ENCODE data around the gene ATP2C2.
"Not testable (repeated sequence)": the region's sequence is repeated elsewhere in the genome, so short reads cannot be mapped to it uniquely, and the experiment has no call there.

Gene ATP2C2

GRCh38 chr16:84416407-84417321, 48.3 kb downstream of the ATP2C2 start:
- no peaks in the 10 kb centered on the region for H3K4me1 ChIP-seq (ENCODE audit: insufficient read depth, low read length)
- no peaks in the 10 kb centered on the region for H3K36me3 ChIP-seq (ENCODE audit: insufficient read depth, low read depth, low read length)
- no peak overlapping the region for H3K27ac ChIP-seq (ENCODE audit: low read length)
- H3K9me3 ChIP-seq (ENCODE audit: insufficient read depth, low read depth, low read length) = no peaks in the 10 kb centered on the region
- no peak overlapping the region for H3K4me3 ChIP-seq (ENCODE audit: low read length)
- no peaks in the 10 kb centered on the region; the same call in 1 of the 2 replicates for H3K27me3 ChIP-seq (ENCODE audit: insufficient read depth, low read length)
- no peak overlapping the region for H3K9ac ChIP-seq (ENCODE audit: low read depth, low read length)

DNA sequence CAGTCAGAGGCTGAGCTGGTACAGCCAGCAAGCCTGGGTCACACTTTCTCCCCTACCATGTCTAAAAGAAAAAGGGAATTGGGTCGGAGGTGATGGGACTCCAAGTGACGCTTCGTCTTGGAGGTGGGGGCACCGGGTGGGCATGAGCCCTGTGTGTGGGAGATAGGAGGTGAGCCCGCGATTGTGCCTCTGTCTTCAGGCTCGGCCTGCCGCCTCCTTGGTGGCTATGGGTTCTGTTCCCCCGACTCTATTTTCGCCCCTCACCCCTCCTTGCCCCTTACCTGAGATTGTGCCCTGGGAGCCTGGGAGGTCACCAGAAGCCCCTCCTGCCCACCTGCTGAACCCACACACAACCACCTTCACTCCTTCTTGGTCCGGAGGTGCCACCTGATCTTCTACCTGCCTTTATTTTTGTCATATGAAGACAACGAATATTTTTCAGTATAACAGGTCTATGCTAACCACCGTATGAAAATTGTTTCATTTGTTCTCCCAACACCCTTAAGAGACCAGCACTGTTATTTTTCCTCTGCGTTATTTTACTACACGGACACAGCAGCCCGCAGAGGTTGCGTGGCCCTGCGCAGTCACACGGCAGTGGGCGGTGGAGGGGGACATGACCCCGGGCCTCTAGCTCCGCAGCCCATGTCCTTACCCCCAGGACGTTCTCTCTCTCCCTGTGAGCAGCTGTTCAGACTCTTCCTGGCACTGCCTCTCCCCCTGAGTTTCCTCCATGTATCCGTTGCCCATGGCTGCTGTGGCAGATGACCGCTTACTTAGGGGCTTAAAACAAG, 49.9 kb downstream of the ATP2C2 start:
- no peaks in the 10 kb centered on the region for H3K36me3 ChIP-seq (ENCODE audit: insufficient read depth, low read depth, low read length)
- no peaks in the 10 kb centered on the region for H3K4me1 ChIP-seq (ENCODE audit: insufficient read depth, low read length)
- no peaks in the 10 kb centered on the region for H3K9me3 ChIP-seq (ENCODE audit: insufficient read depth, low read depth, low read length)
- H3K4me3 ChIP-seq (ENCODE audit: low read length) = no peak overlapping the region
- H3K27ac ChIP-seq (ENCODE audit: low read length) = no peak overlapping the region
- no peak overlapping the region for H3K9ac ChIP-seq (ENCODE audit: low read depth, low read length)
- H3K27me3 ChIP-seq (ENCODE audit: insufficient read depth, low read length) = no peaks in the 10 kb centered on the region; the same call in 1 of the 2 replicates

DNA sequence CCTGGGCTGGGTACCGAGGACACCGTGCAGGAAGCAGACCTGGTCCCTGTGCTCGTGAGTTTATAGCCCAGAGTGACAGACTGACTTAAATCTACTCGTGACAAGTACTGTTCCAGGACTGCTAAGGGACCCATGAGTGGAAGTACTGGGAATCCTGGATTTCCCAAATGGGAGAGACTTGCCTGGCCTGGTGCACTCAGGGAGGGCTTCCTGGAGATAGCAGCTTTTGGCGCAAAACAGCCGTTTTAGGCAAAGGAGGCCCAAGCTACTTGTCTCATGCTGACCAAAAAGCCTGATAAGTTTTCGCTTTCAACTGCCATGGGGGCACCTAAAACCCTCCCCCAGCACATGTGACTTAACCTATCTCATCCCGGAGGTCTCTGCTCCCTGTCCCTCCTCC, 51.4 kb downstream of the ATP2C2 start:
- Histone ChIP-seq H3K9ac (ENCODE audit: low read depth, low read length) (no peak overlapping the region), H3K27ac (ENCODE audit: low read length) (no peak overlapping the region), H3K4me3 (ENCODE audit: low read length) (no peak overlapping the region), H3K4me1 (ENCODE audit: insufficient read depth, low read length) (no peaks in the 10 kb centered on the region), H3K36me3 (ENCODE audit: insufficient read depth, low read depth, low read length) (no peaks in the 10 kb centered on the region), H3K9me3 (ENCODE audit: insufficient read depth, low read depth, low read length) (no peaks in the 10 kb centered on the region), H3K27me3 (ENCODE audit: insufficient read depth, low read length) (no peaks in the 10 kb centered on the region; the same call in 1 of the 2 replicates)

- H3K9ac ChIP-seq (ENCODE audit: low read depth, low read length); H3K27me3 ChIP-seq (ENCODE audit: insufficient read depth, low read length); H3K27ac ChIP-seq (ENCODE audit: low read length); H3K4me3 ChIP-seq (ENCODE audit: low read length); H3K4me1 ChIP-seq (ENCODE audit: insufficient read depth, low read length); H3K9me3 ChIP-seq (ENCODE audit: insufficient read depth, low read depth, low read length); H3K36me3 ChIP-seq (ENCODE audit: insufficient read depth, low read depth, low read length): not testable (repeated sequence)
Measured at GRCh38 chr16:84420556-84420955, 52.2 kb downstream of the ATP2C2 start.

GRCh38 chr16:84421081-84421937, 53.0 kb downstream of the ATP2C2 start:
- H3K4me1 ChIP-seq (ENCODE audit: insufficient read depth, low read length) = no peaks in the 10 kb centered on the region
- H3K27ac ChIP-seq (ENCODE audit: low read length) = no peak overlapping the region
- no peak overlapping the region for H3K9ac ChIP-seq (ENCODE audit: low read depth, low read length)

DNA sequence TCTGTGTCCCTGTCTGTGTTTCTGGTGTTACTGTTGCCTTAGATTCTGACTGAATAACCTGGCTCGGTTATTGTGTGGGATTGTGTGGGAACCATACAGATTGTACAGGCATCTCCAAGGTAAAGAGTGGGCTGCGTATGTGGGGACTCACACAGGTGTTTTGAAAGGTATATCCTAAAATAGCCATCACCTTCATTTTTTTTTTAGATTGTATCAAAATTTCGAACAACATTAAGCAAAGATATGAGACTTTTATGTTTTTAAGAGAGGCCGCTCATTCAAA, 53.5 kb downstream of the ATP2C2 start:
- Histone ChIP-seq H3K9me3 (ENCODE audit: insufficient read depth, low read depth, low read length) (no peaks in the 10 kb centered on the region), H3K27me3 (ENCODE audit: insufficient read depth, low read length) (no peaks in the 10 kb centered on the region; the same call in 1 of the 2 replicates), H3K36me3 (ENCODE audit: insufficient read depth, low read depth, low read length) (no peaks in the 10 kb centered on the region), H3K27ac (ENCODE audit: low read length) (no peak overlapping the region), H3K4me1 (ENCODE audit: insufficient read depth, low read length) (no peaks in the 10 kb centered on the region), H3K9ac (ENCODE audit: low read depth, low read length) (no peak overlapping the region), H3K4me3 (ENCODE audit: low read length) (no peak overlapping the region)

More at GRCh38 chr16:84421081-84421937, 53.0 kb downstream of the ATP2C2 start:
- Histone ChIP-seq H3K9me3 (ENCODE audit: insufficient read depth, low read depth, low read length) (no peaks in the 10 kb centered on the region), H3K36me3 (ENCODE audit: insufficient read depth, low read depth, low read length) (no peaks in the 10 kb centered on the region), H3K27me3 (ENCODE audit: insufficient read depth, low read length) (no peaks in the 10 kb centered on the region; the same call in 1 of the 2 replicates), H3K4me3 (ENCODE audit: low read length) (no peak overlapping the region)

DNA sequence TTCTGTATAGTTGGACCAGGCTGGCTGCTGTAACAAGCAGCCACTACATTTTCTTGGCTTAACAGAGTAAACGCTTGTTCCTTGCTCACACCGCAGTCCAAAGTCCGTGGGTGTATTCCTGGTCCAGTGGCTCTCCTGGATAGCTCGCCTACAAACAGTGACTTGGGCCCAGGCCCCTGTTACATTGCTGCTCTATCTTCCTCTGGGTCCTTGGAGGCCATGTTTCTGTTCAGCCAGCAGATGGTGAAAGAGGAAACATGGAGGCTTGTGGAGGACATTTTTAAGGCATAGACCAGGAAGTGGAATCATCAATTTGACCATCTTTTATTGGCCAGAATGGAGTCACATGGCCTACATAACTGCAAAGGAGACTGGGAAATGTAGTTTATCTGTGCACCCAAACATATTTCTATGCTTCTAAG, 55.1 kb downstream of the ATP2C2 start:
- no peaks in the 10 kb centered on the region for H3K9me3 ChIP-seq (ENCODE audit: insufficient read depth, low read depth, low read length)
- no peak overlapping the region for H3K4me3 ChIP-seq (ENCODE audit: low read length)
- no peaks in the 10 kb centered on the region for H3K4me1 ChIP-seq (ENCODE audit: insufficient read depth, low read length)
- no peaks in the 10 kb centered on the region; the same call in 1 of the 2 replicates for H3K27me3 ChIP-seq (ENCODE audit: insufficient read depth, low read length)
- no peak overlapping the region for H3K9ac ChIP-seq (ENCODE audit: low read depth, low read length)
- no peaks in the 10 kb centered on the region for H3K36me3 ChIP-seq (ENCODE audit: insufficient read depth, low read depth, low read length)
- no peak overlapping the region for H3K27ac ChIP-seq (ENCODE audit: low read length)

DNA sequence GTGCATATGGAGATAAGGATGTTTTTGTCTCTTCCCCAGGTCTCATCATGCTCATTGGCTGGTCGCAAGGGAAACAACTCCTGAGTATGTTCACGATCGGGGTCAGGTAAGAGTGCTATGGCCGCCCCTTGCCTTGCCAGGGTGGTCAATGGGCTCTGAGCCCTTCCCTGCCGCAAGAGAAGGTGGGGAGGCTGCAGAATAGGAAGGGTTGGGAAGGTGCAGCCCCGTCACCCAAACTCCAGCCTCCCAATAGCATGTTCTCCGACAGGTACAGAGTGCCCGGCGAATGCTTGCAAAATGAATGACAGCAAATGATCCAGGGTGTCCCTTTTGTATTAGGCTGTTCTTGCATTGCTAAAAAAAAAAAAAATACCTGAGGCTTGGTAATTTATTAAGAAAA, 57.4 kb downstream of the ATP2C2 start:
- H3K36me3 ChIP-seq (ENCODE audit: insufficient read depth, low read depth, low read length) = no peaks in the 10 kb centered on the region
- H3K4me3 ChIP-seq (ENCODE audit: low read length) = no peak overlapping the region
- no peaks in the 10 kb centered on the region; the same call in 1 of the 2 replicates for H3K27me3 ChIP-seq (ENCODE audit: insufficient read depth, low read length)
- no peaks in the 10 kb centered on the region for H3K9me3 ChIP-seq (ENCODE audit: insufficient read depth, low read depth, low read length)
- no peak overlapping the region for H3K27ac ChIP-seq (ENCODE audit: low read length)
- H3K9ac ChIP-seq (ENCODE audit: low read depth, low read length) = no peak overlapping the region
- no peaks in the 10 kb centered on the region for H3K4me1 ChIP-seq (ENCODE audit: insufficient read depth, low read length)

DNA sequence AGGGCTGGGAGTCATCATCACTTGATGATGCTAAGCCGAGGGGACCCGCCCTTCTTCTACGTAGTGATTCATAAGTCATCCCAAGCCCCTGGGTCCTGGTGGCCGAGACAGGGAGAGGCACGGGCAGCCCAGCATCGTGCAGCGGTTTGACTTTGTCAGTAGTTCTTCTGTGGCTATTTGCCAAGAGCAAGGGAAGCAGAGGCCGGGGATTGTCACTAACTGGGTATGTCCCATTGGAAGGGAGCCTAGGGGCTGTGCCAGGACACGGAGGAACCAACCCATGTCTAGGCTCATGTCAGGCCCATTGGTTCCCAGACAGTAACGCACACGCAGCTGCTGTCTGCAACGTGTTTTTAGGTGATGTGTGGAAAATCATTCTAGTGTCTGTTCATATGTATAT, 58.5 kb downstream of the ATP2C2 start:
- no peaks in the 10 kb centered on the region; the same call in 1 of the 2 replicates for H3K27me3 ChIP-seq (ENCODE audit: insufficient read depth, low read length)

GRCh38 chr16:84427553-84427952, 59.2 kb downstream of the ATP2C2 start:
- Histone ChIP-seq H3K9me3 (ENCODE audit: insufficient read depth, low read depth, low read length) (no peaks in the 10 kb centered on the region), H3K36me3 (ENCODE audit: insufficient read depth, low read depth, low read length) (no peaks in the 10 kb centered on the region), H3K27ac (ENCODE audit: low read length) (no peak overlapping the region), H3K27me3 (ENCODE audit: insufficient read depth, low read length) (no peaks in the 10 kb centered on the region; the same call in 1 of the 2 replicates), H3K9ac (ENCODE audit: low read depth, low read length) (no peak overlapping the region), H3K4me1 (ENCODE audit: insufficient read depth, low read length) (no peaks in the 10 kb centered on the region), H3K4me3 (ENCODE audit: low read length) (no peak overlapping the region)

More for the DNA sequence above, 58.5 kb downstream of the ATP2C2 start:
- Histone ChIP-seq H3K36me3 (ENCODE audit: insufficient read depth, low read depth, low read length) (no peaks in the 10 kb centered on the region), H3K9ac (ENCODE audit: low read depth, low read length) (no peak overlapping the region), H3K4me1 (ENCODE audit: insufficient read depth, low read length) (no peaks in the 10 kb centered on the region), H3K4me3 (ENCODE audit: low read length) (no peak overlapping the region), H3K9me3 (ENCODE audit: insufficient read depth, low read depth, low read length) (no peaks in the 10 kb centered on the region), H3K27ac (ENCODE audit: low read length) (no peak overlapping the region)

DNA sequence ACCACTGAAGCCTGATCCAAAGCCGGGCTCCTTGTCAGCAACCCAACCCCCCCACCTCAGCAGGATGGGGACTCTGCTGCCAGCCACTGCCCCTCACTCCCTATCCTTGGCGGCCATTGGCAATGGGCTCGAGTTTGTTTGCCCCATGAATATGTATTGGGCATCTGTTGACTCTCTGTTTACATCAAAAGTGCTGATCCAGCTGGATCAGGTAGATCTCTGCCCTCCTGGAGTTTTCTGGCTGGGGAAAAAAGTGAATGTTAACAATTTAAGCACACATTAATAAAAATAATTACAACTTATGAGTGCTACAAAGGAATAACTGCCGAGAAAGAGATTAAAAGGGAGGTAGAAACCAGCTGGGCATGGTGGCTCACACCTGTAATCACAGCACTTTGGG, 62.5 kb downstream of the ATP2C2 start:
- H3K4me3 ChIP-seq (ENCODE audit: low read length) = no peak overlapping the region
- H3K9ac ChIP-seq (ENCODE audit: low read depth, low read length) = no peak overlapping the region
- H3K9me3 ChIP-seq (ENCODE audit: insufficient read depth, low read depth, low read length) = no peaks in the 10 kb centered on the region
- no peaks in the 10 kb centered on the region for H3K4me1 ChIP-seq (ENCODE audit: insufficient read depth, low read length)
- no peaks in the 10 kb centered on the region; the same call in 1 of the 2 replicates for H3K27me3 ChIP-seq (ENCODE audit: insufficient read depth, low read length)
- H3K27ac ChIP-seq (ENCODE audit: low read length) = no peak overlapping the region
- no peaks in the 10 kb centered on the region for H3K36me3 ChIP-seq (ENCODE audit: insufficient read depth, low read depth, low read length)

All from iPS-20b (cell line).